Activated B cell treated with CpG ODN at 0.5 μM for 24 hours (primary cell): ENCODE data around the gene CLCN6. TPM values are rescaled to one million over a fixed set of nuclear protein-coding genes. Genes with fewer than 3 reads are reported as not detected.

Source experiments
- ATAC-seq: fragments of 200-7000 bp; cut with Tn5 transposase; one replicate; pipeline ENCODE4 v1.10.0; 2021; ENCODE audit warnings: low read depth, mild to moderate bottlenecking, moderate library complexity
- CTCF ChIA-PET: fragments of 350-600 bp; sonication (Branson Sonifier 250); formaldehyde crosslinking; loops from one replicate; lab custom pipeline; 2021; ENCODE audit warnings: antibody characterized with exemption; lab: Charles Lee
- POLR2A ChIA-PET: fragments of 350-600 bp; sonication (Branson Sonifier 250); formaldehyde crosslinking; loops from one replicate; lab custom pipeline; 2021; ENCODE audit warnings: antibody characterized with exemption; lab: Charles Lee
- DNase-seq: peaks from one replicate; pipeline ENCODE4 v3.0.0; 2022
- H3K27ac Mint-ChIP-seq: one replicate; pipeline ENCODE4 v1.8.0; 2020; ENCODE audit warnings: mixed read lengths
- H3K27me3 Mint-ChIP-seq: one replicate; pipeline ENCODE4 v1.8.0; 2021; ENCODE audit warnings: mixed read lengths
- H3K36me3 Mint-ChIP-seq: one replicate; pipeline ENCODE4 v1.8.0; 2021; ENCODE audit warnings: low read depth, mixed read lengths
- H3K4me1 Mint-ChIP-seq: one replicate; pipeline ENCODE4 v1.8.0; 2021; ENCODE audit warnings: mixed read lengths
- H3K4me3 Mint-ChIP-seq: one replicate; pipeline ENCODE4 v1.8.0; 2020; ENCODE audit warnings: mild to moderate bottlenecking, mixed read lengths
- H3K9me3 Mint-ChIP-seq: one replicate; pipeline ENCODE4 v1.8.0; 2020; ENCODE audit warnings: mixed read lengths
- CTCF ChIP-seq: fragments of 200-600 bp; IDR thresholded peaks from one replicate; pipeline ENCODE4 v1.8.0; 2022; ENCODE audit warnings: antibody characterized with exemption, mild to moderate bottlenecking
- intact Hi-C: fragments of 100-400 bp; cut with micrococcal nuclease; formaldehyde crosslinking; loops from one replicate; pipeline ENCODE4 v1.15.1; 2024
- total RNA-seq: library from RNA; stranded (reverse); gene quantifications from 2 replicates; pipeline ENCODE4 v1.2.3, GENCODE V29; 2022

CLCN6 gene
- total RNA-seq = 66.0 and 79.6 TPM in 2 replicates

GRCh38 chr1:11805422-11806306 is at the start of gene CLCN6, which contains the start of gene MTHFR:
Gene CLCN6 (plus strand): TSS chr1:11806191. CDS start chr1:11806263, 72 bp downstream.
Gene MTHFR (minus strand): TSS chr1:11805964. CDS start chr1:11803116, 2,848 bp downstream.
- intact Hi-C loops = loop anchor here (1.0 to 10.0 kb wide), 11 partner anchors 9 to 1893 kb away; partner anchors contain the start of genes AGTRAP, CTNNBIP1, DFFA and FBXO2
- H3K4me3 Mint-ChIP-seq = peak within 1 kb of the TSS; percentile 95
- CTCF ChIA-PET = interaction anchor here (1.2 to 2.1 kb wide), 2 partner anchors 152 to 768 kb away, joined by 3 to 5 read pairs; no protein-coding TSS in a partner anchor
- peak within 1 kb of the TSS; percentile 97 for H3K27ac Mint-ChIP-seq
- POLR2A ChIA-PET = interaction anchor here (0.6 to 6.8 kb wide), 24 partner anchors 8 to 1977 kb away, joined by 3 to 163 read pairs (median 3); partner anchors contain the start of genes AGTRAP, FBXO6, MFN2 and MIIP
- H3K36me3 Mint-ChIP-seq = peaks cover 67% of the 10 kb centered on the region
- H3K9me3 Mint-ChIP-seq = no peaks in the 10 kb centered on the region
- peaks cover 78% of the 10 kb centered on the region for H3K4me1 Mint-ChIP-seq
- DNase-seq (peak; percentile 99), ATAC-seq (peak; percentile 84)
- H3K27me3 Mint-ChIP-seq = no peaks in the 10 kb centered on the region
- no peak for TF ChIP-seq CTCF

- no peak overlapping the region for H3K4me3 Mint-ChIP-seq
- no peaks in the 10 kb centered on the region for H3K36me3 Mint-ChIP-seq
- no peak for ATAC-seq
- H3K9me3 Mint-ChIP-seq = no peaks in the 10 kb centered on the region
- no peak for TF ChIP-seq CTCF
- ChIA-PET POLR2A (no interaction called here), CTCF (no interaction called here)
- no peak overlapping the region for H3K27ac Mint-ChIP-seq
- intact Hi-C loops = no loop called here
- peaks cover 5% of the 10 kb centered on the region for H3K4me1 Mint-ChIP-seq
- peaks cover 8% of the 10 kb centered on the region for H3K27me3 Mint-ChIP-seq
- DNase-seq = no peak
Measured at GRCh38 chr1:11757047-11757446, 48.9 kb upstream of the CLCN6 start.

GRCh38 chr1:11759791-11760190 is 46.2 kb upstream of the CLCN6 start:
- CTCF ChIA-PET = no interaction called here
- DNase-seq = no peak
- H3K27me3 Mint-ChIP-seq = peaks cover 16% of the 10 kb centered on the region
- intact Hi-C loops = no loop called here
- H3K4me3 Mint-ChIP-seq = no peak overlapping the region
- peaks cover 7% of the 10 kb centered on the region for H3K4me1 Mint-ChIP-seq
- POLR2A ChIA-PET = no interaction called here
- no peak for ATAC-seq
- H3K36me3 Mint-ChIP-seq = no peaks in the 10 kb centered on the region
- H3K27ac Mint-ChIP-seq = no peak overlapping the region
- TF ChIP-seq CTCF = no peak
- no peaks in the 10 kb centered on the region for H3K9me3 Mint-ChIP-seq

- no peak for ATAC-seq
- POLR2A ChIA-PET = no interaction called here
- H3K27ac Mint-ChIP-seq = no peak overlapping the region
- no peaks in the 10 kb centered on the region for H3K36me3 Mint-ChIP-seq
- no peaks in the 10 kb centered on the region for H3K9me3 Mint-ChIP-seq
- H3K4me1 Mint-ChIP-seq = peaks cover 7% of the 10 kb centered on the region
- CTCF ChIA-PET = no interaction called here
- H3K4me3 Mint-ChIP-seq = no peak overlapping the region
- peaks cover 18% of the 10 kb centered on the region for H3K27me3 Mint-ChIP-seq
- no peak for DNase-seq
- intact Hi-C loops = no loop called here
- TF ChIP-seq CTCF = no peak
Measured at GRCh38 chr1:11761285-11761684, 44.7 kb upstream of the CLCN6 start.

GRCh38 chr1:11761988-11762406 is 44.0 kb upstream of the CLCN6 start, which contains the start of gene C1orf167:
Gene C1orf167 (plus strand): TSS chr1:11762193. CDS start chr1:11764401, 2,208 bp downstream.
- no peaks in the 10 kb centered on the region for H3K36me3 Mint-ChIP-seq
- peaks cover 17% of the 10 kb centered on the region for H3K27me3 Mint-ChIP-seq
- CTCF ChIA-PET = no interaction called here
- H3K4me1 Mint-ChIP-seq = peaks cover 7% of the 10 kb centered on the region
- intact Hi-C loops = no loop called here
- POLR2A ChIA-PET = no interaction called here
- no peak for TF ChIP-seq CTCF
- no peak for DNase-seq
- peak within 1 kb of the TSS; percentile 15 for H3K4me3 Mint-ChIP-seq
- no peak within 1 kb of the TSS for H3K27ac Mint-ChIP-seq
- no peaks in the 10 kb centered on the region for H3K9me3 Mint-ChIP-seq
- ATAC-seq = peak; percentile 54
